ENCODE measurements around the gene SFT2D3. TPM values are rescaled to one million over a fixed set of nuclear protein-coding genes. Genes with fewer than 3 reads are reported as not detected.

SFT2D3 gene
- polyA plus RNA-seq, 3 donors = 2.8 to 4.8 (median 3.6) TPM

Other genes starting within 250 kb of the SFT2D3 start
- gene IWS1, start 175.0 kb upstream of the SFT2D3 start, polyA plus RNA-seq = 10 to 100 TPM in 2 of 3 donors, 1 to 10 TPM in 1; 9.5 to 30.4 (median 24.8) TPM
- 1 to 10 TPM in 2 of 3 donors, under 1 TPM in 1; 0.40 to 2.2 (median 2.1) TPM for gene MYO7B, start 165.8 kb upstream of the SFT2D3 start, polyA plus RNA-seq
- gene GPR17, start 55.3 kb upstream of the SFT2D3 start, polyA plus RNA-seq = 1 to 10 TPM in 2 of 3 donors, under 1 TPM in 1; 0.10 to 2.4 (median 1.8) TPM
- 100 to 1,000 TPM in 1 of 3 donors, 10 to 100 TPM in 1, 1 to 10 TPM in 1; 8.5 to 282 (median 64.9) TPM for gene LIMS2, start 26.0 kb upstream of the SFT2D3 start, polyA plus RNA-seq
- gene WDR33, start 109.7 kb downstream of the SFT2D3 start, polyA plus RNA-seq = 10 to 100 TPM in 2 of 3 donors, 1 to 10 TPM in 1; 9.3 to 12.4 (median 11.0) TPM
- 10 to 100 TPM in 1 of 3 donors, 1 to 10 TPM in 2; 5.6 to 14.7 (median 8.1) TPM for gene POLR2D, start 156.7 kb downstream of the SFT2D3 start, polyA plus RNA-seq
- gene AMMECR1L, start 184.5 kb downstream of the SFT2D3 start, polyA plus RNA-seq = 10 to 100 TPM in 1 of 3 donors, 1 to 10 TPM in 2; 5.7 to 15.4 (median 9.9) TPM